H9 (cell line): ENCODE results near the gene PTPDC1. TPM values are rescaled to one million over a fixed set of nuclear protein-coding genes. Genes with fewer than 3 reads are reported as not detected.

Experiments
- DNase-seq: peaks from one replicate; pipeline ENCODE4 v3.0.0-alpha.2; 2017
- H2AFZ ChIP-seq: one replicate; pipeline ENCODE4 v1.6.1; 2013; ENCODE audit warnings: mild to moderate bottlenecking, low read length, control low read depth, moderate library complexity
- H2AK5ac ChIP-seq: 2 replicates; pipeline ENCODE4 v1.6.1; 2013; ENCODE audit warnings: low read length, control low read depth, mixed read lengths; ENCODE audit not compliant: insufficient read length
- H2BK120ac ChIP-seq: one replicate; pipeline ENCODE4 v1.6.1; 2013; ENCODE audit warnings: low read depth, mild to moderate bottlenecking, low read length, control low read depth, inconsistent platforms; ENCODE audit not compliant: poor library complexity, severe bottlenecking
- H2BK12ac ChIP-seq: 2 replicates; pipeline ENCODE4 v1.6.1; 2013; ENCODE audit warnings: low read length, control low read depth, mixed read lengths, low read depth; ENCODE audit not compliant: insufficient read length
- H2BK15ac ChIP-seq: 2 replicates; pipeline ENCODE4 v1.6.1; 2013; ENCODE audit warnings: low read depth, low read length, control low read depth
- H2BK20ac ChIP-seq: one replicate; pipeline ENCODE4 v1.6.1; 2013; ENCODE audit warnings: low read depth, mild to moderate bottlenecking, low read length, control low read depth, inconsistent platforms; ENCODE audit not compliant: poor library complexity, severe bottlenecking
- H2BK5ac ChIP-seq: 2 replicates; pipeline ENCODE4 v1.6.1; 2013; ENCODE audit warnings: low read length, control low read depth, mixed read lengths; ENCODE audit not compliant: insufficient read length
- H3K14ac ChIP-seq: 2 replicates; pipeline ENCODE4 v1.6.1; 2013; ENCODE audit warnings: low read length, control low read depth; ENCODE audit not compliant: insufficient read depth
- H3K18ac ChIP-seq: 2 replicates; pipeline ENCODE4 v1.6.1; 2013; ENCODE audit warnings: low read depth, mild to moderate bottlenecking, mixed read lengths, low read length, control low read depth; ENCODE audit not compliant: insufficient read length
- H3K23ac ChIP-seq: 2 replicates; pipeline ENCODE4 v1.6.1; 2013; ENCODE audit warnings: low read length, control low read depth, mixed read lengths, low read depth; ENCODE audit not compliant: insufficient read length
- H3K23me2 ChIP-seq: 2 replicates; pipeline ENCODE4 v1.6.1; 2013; ENCODE audit warnings: low read depth, mild to moderate bottlenecking, mixed read lengths, low read length, control low read depth; ENCODE audit not compliant: insufficient read length, poor library complexity, severe bottlenecking
- H3K27ac ChIP-seq: 2 replicates; pipeline ENCODE4 v1.5.1; 2013; ENCODE audit warnings: low read length, control low read depth, mixed read lengths, low read depth; ENCODE audit not compliant: insufficient read length
- H3K27me3 ChIP-seq: 2 replicates; pipeline ENCODE4 v1.6.1; 2013; ENCODE audit warnings: low read length, control low read depth, inconsistent platforms; ENCODE audit not compliant: insufficient read depth
- H3K4ac ChIP-seq: 2 replicates; pipeline ENCODE4 v1.6.1; 2013; ENCODE audit warnings: low read depth, mild to moderate bottlenecking, control low read depth, inconsistent platforms, low read length, moderate library complexity
- H3K4me1 ChIP-seq: 2 replicates; pipeline ENCODE4 v1.6.1; 2013; ENCODE audit warnings: low read length, control low read depth, inconsistent platforms; ENCODE audit not compliant: insufficient read depth
- H3K4me2 ChIP-seq: 2 replicates; pipeline ENCODE4 v1.6.1; 2013; ENCODE audit warnings: low read length, control low read depth, mixed read lengths; ENCODE audit not compliant: insufficient read length, insufficient read depth
- H3K56ac ChIP-seq: 2 replicates; pipeline ENCODE4 v1.6.1; 2013; ENCODE audit warnings: low read depth, mild to moderate bottlenecking, mixed read lengths, low read length, control low read depth; ENCODE audit not compliant: insufficient read length
- H3K79me1 ChIP-seq: 2 replicates; pipeline ENCODE4 v1.6.1; 2013; ENCODE audit warnings: low read depth, mild to moderate bottlenecking, moderate library complexity, low read length, control low read depth, inconsistent platforms; ENCODE audit not compliant: insufficient read depth, poor library complexity, severe bottlenecking
- H3K79me2 ChIP-seq: 2 replicates; pipeline ENCODE4 v1.6.1; 2013; ENCODE audit warnings: low read length, control low read depth, inconsistent platforms; ENCODE audit not compliant: insufficient read depth
- H3K9ac ChIP-seq: 2 replicates; pipeline ENCODE4 v1.6.1; 2013; ENCODE audit warnings: low read length, control low read depth, mixed read lengths; ENCODE audit not compliant: insufficient read length; ENCODE audit errors: extremely low read depth
- H3K9me3 ChIP-seq: one replicate; pipeline ENCODE4 v1.6.1; 2013; ENCODE audit warnings: low read depth, low read length, inconsistent platforms; ENCODE audit not compliant: control insufficient read depth
- H3T11ph ChIP-seq: one replicate; pipeline ENCODE4 v1.6.1; 2013; ENCODE audit warnings: mild to moderate bottlenecking, low read length, control low read depth, inconsistent platforms
- H4K20me1 ChIP-seq: one replicate; pipeline ENCODE4 v1.6.1; 2013; ENCODE audit not compliant: control insufficient read depth, insufficient read length, insufficient read depth
- H4K5ac ChIP-seq: 2 replicates; pipeline ENCODE4 v1.6.1; 2013; ENCODE audit warnings: low read depth, mild to moderate bottlenecking, mixed read lengths, low read length, control low read depth; ENCODE audit not compliant: insufficient read length
- H4K8ac ChIP-seq: replicated peaks from 2 replicates; pipeline ENCODE4 v1.6.1; 2013; ENCODE audit warnings: low read length, control low read depth, mixed read lengths, low read depth; ENCODE audit not compliant: insufficient read length
- H4K91ac ChIP-seq: 2 replicates; pipeline ENCODE4 v1.6.1; 2013; ENCODE audit warnings: low read depth, mild to moderate bottlenecking, moderate library complexity, mixed read lengths, low read length, control low read depth; ENCODE audit not compliant: insufficient read length
- H3K27ac Mint-ChIP-seq, 3 experiments: 2 replicates in 2 of 3; 3 replicates in 1 of 3; pipeline ENCODE4 v1.8.0; 2020 to 2021; ENCODE audit warnings: mixed read lengths in 3 of 3, mild to moderate bottlenecking in 1 of 3, moderate library complexity in 1 of 3
- H3K27me3 Mint-ChIP-seq: 2 replicates; pipeline ENCODE4 v1.8.0; 2021; ENCODE audit warnings: low read depth, mild to moderate bottlenecking, moderate library complexity, mixed read lengths
- H3K36me3 Mint-ChIP-seq, 3 experiments: 2 replicates in 2 of 3; 3 replicates in 1 of 3; pipeline ENCODE4 v1.8.0; 2020 to 2021; ENCODE audit warnings: low read depth in 3 of 3, mixed read lengths in 3 of 3; ENCODE audit not compliant: insufficient read depth in 1 of 3
- H3K4me1 Mint-ChIP-seq, 2 experiments: 2 replicates each; pipeline ENCODE4 v1.8.0; 2020; ENCODE audit warnings: mixed read lengths in 2 of 2
- H3K4me3 Mint-ChIP-seq, 2 experiments: 2 replicates in 1 of 2; 3 replicates in 1 of 2; pipeline ENCODE4 v1.8.0; 2020 to 2021; ENCODE audit warnings: mild to moderate bottlenecking in 2 of 2, mixed read lengths in 2 of 2, moderate library complexity in 1 of 2
- H3K9me3 Mint-ChIP-seq, 2 experiments: 2 replicates in 1 of 2; 3 replicates in 1 of 2; pipeline ENCODE4 v1.8.0; 2020; ENCODE audit warnings: mild to moderate bottlenecking in 2 of 2, mixed read lengths in 2 of 2, moderate library complexity in 1 of 2
- CTCF ChIP-seq: fragments of 200-600 bp; sonication (generic); conservative IDR thresholded peaks from 3 replicates; pipeline ENCODE4 v1.8.0; 2021; ENCODE audit warnings: antibody characterized with exemption, mild to moderate bottlenecking
- WGBS: extraction: QIAGEN DNeasy Blood & Tissue Kit; methylation state at CpG from one replicate; pipeline ENCODE4 v1.1.7; 2013; ENCODE audit warnings: missing lambda C conversion rate, low lambda C conversion rate, mixed read lengths; ENCODE audit not compliant: insufficient read length; ENCODE audit errors: extremely low coverage; 5-methylcytosine and 5-hydroxymethylcytosine counted together
- total RNA-seq: library from RNA; stranded (reverse); gene quantifications from 2 replicates; pipeline ENCODE4 v1.2.1, GENCODE V29; 2021

PTPDC1 gene
- total RNA-seq, 1 experiment from 2014 or later = 4.8 TPM

GRCh38 chr9:94147776-94148175 lies 63.5 kb downstream of the PTPDC1 start:
- H2BK5ac ChIP-seq = no peak overlapping the region
- no peak overlapping the region for H4K8ac ChIP-seq
- no peak overlapping the region for H2AFZ ChIP-seq
- no peak overlapping the region for H3K14ac ChIP-seq
- no peak overlapping the region for H3K4me3 Mint-ChIP-seq
- no CpG with 5 or more reads among the region's 13 CpGs for WGBS
- H3K9me3 Mint-ChIP-seq = no peaks in the 10 kb centered on the region; a peak in 1 of 5 replicates
- H2BK15ac ChIP-seq = no peak overlapping the region
- no peaks in the 10 kb centered on the region for H3K36me3 Mint-ChIP-seq
- no peak overlapping the region for H2AK5ac ChIP-seq
- H3K18ac ChIP-seq = no peak overlapping the region
- H2BK20ac ChIP-seq = no peak overlapping the region
- H3K4me1 ChIP-seq = peaks cover 18% of the 10 kb centered on the region; the same call in 1 of the 2 replicates
- TF ChIP-seq CTCF = no peak
- H4K20me1 ChIP-seq = no peaks in the 10 kb centered on the region
- H3K23me2 ChIP-seq = no peaks in the 10 kb centered on the region
- no peak overlapping the region for H3K4me2 ChIP-seq
- no peaks in the 10 kb centered on the region for H3K9me3 ChIP-seq
- H3K9ac ChIP-seq = no peak overlapping the region
- H3K27ac Mint-ChIP-seq = no peak overlapping the region
- H2BK12ac ChIP-seq = no peak overlapping the region
- peaks cover 36% of the 10 kb centered on the region in 2 experiments for H3K4me1 Mint-ChIP-seq
- no peak overlapping the region for H2BK120ac ChIP-seq
- no peaks in the 10 kb centered on the region for H3K27me3 ChIP-seq
- H3K79me2 ChIP-seq = no peaks in the 10 kb centered on the region
- H3K23ac ChIP-seq = no peak overlapping the region
- no peak overlapping the region for H4K91ac ChIP-seq
- no peaks in the 10 kb centered on the region for H3K79me1 ChIP-seq
- no peak overlapping the region for H3K56ac ChIP-seq
- no peak overlapping the region for H4K5ac ChIP-seq
- no peak overlapping the region for H3K27ac ChIP-seq
- no peak overlapping the region for H3K4ac ChIP-seq
- H3K27me3 Mint-ChIP-seq = peaks cover 3% of the 10 kb centered on the region; the same call in 1 of the 2 replicates
- no peak overlapping the region for H3T11ph ChIP-seq
- no peak for DNase-seq
